Bone marrow (tissue), 2 donors: Measurements from ENCODE around the gene RUFY4.
A peak's percentile ranks its signal among the peaks of the same experiment; 100 is the strongest.

ENCODE experiments used
- DNase-seq, 2 donors: peaks; one replicate each; lab custom pipeline; 2025; lab: John Stamatoyannopoulos, UW

RUFY4 gene

GRCh38 chr2:218068721-218069334 lies at the start of gene RUFY4:
RUFY4 (plus strand) TSS chr2:218069253; CDS start chr2:218070606, 1,353 bp downstream.
- peak; percentile 28 to 71 for DNase-seq

GRCh38 chr2:218019411-218020060 lies 49.5 kb upstream of the RUFY4 start:
- DNase-seq, result no peak

- DNase-seq, result no peak
Observed at GRCh38 chr2:218020281-218020680, 48.8 kb upstream of the RUFY4 start.

GRCh38 chr2:218020966-218021535 lies 48.0 kb upstream of the RUFY4 start:
- no peak for DNase-seq

GRCh38 chr2:218021536-218022071 lies 47.4 kb upstream of the RUFY4 start:
- no peak for DNase-seq

GRCh38 chr2:218022131-218022850 lies 46.8 kb upstream of the RUFY4 start:
- DNase-seq, result no peak

GRCh38 chr2:218022851-218023530 lies 46.1 kb upstream of the RUFY4 start:
- DNase-seq, result no peak

GRCh38 chr2:218023636-218024035 lies 45.4 kb upstream of the RUFY4 start:
- DNase-seq, result no peak

GRCh38 chr2:218024336-218024735 lies 44.7 kb upstream of the RUFY4 start:
- DNase-seq, result no peak

- no peak for DNase-seq
Observed at GRCh38 chr2:218024871-218025270, 44.2 kb upstream of the RUFY4 start.

- no peak for DNase-seq
Observed at GRCh38 chr2:218026244-218026643, 42.8 kb upstream of the RUFY4 start.

GRCh38 chr2:218026676-218027425 lies 42.2 kb upstream of the RUFY4 start:
- no peak for DNase-seq

- DNase-seq, result no peak
Observed at GRCh38 chr2:218027426-218028188, 41.4 kb upstream of the RUFY4 start.

GRCh38 chr2:218028189-218028495 lies 40.9 kb upstream of the RUFY4 start:
- DNase-seq, result no peak

GRCh38 chr2:218028562-218029348 lies 40.3 kb upstream of the RUFY4 start:
- no peak for DNase-seq

- DNase-seq, result no peak
Observed at GRCh38 chr2:218029366-218030360, 39.4 kb upstream of the RUFY4 start.

GRCh38 chr2:218030409-218031195 lies 38.5 kb upstream of the RUFY4 start:
- no peak for DNase-seq

GRCh38 chr2:218031261-218031660 lies 37.8 kb upstream of the RUFY4 start:
- no peak for DNase-seq
